ENCODE measurements around the gene PSME1.
"Not testable (repeated sequence)": the region's sequence is repeated elsewhere in the genome, so short reads cannot be mapped to it uniquely, and the experiment has no call there.

The PSME1 gene

GRCh38 chr14:24098229-24098926, 37.6 kb upstream of the PSME1 start:
- TF ChIP-seq CTCF (IDR thresholded peaks at IDR 0.05; ENCODE audit: low read length, missing control alignments), result no peak
- DNase-seq (ENCODE audit: low read depth), result no peak
- H3K4me3 ChIP-seq (replicated peaks; ENCODE audit: low read depth, low read length), result no peak overlapping the region

- TF ChIP-seq CTCF (IDR thresholded peaks at IDR 0.05; ENCODE audit: low read length, missing control alignments), result no peak
- H3K4me3 ChIP-seq (replicated peaks; ENCODE audit: low read depth, low read length), result no peak overlapping the region
- DNase-seq (ENCODE audit: low read depth), result no peak
These were observed 36.8 kb upstream of the PSME1 start for GRCh38 chr14:24098927-24099813.

GRCh38 chr14:24100197-24100981, 35.6 kb upstream of the PSME1 start:
- no peak overlapping the region for H3K4me3 ChIP-seq (replicated peaks; ENCODE audit: low read depth, low read length)
- no peak for TF ChIP-seq CTCF (IDR thresholded peaks at IDR 0.05; ENCODE audit: low read length, missing control alignments)
- no peak for DNase-seq (ENCODE audit: low read depth)

GRCh38 chr14:24100982-24101494, 35.0 kb upstream of the PSME1 start:
- H3K4me3 ChIP-seq (replicated peaks; ENCODE audit: low read depth, low read length), result no peak overlapping the region
- TF ChIP-seq CTCF (IDR thresholded peaks at IDR 0.05; ENCODE audit: low read length, missing control alignments), result no peak
- no peak for DNase-seq (ENCODE audit: low read depth)

- no peak for TF ChIP-seq CTCF (IDR thresholded peaks at IDR 0.05; ENCODE audit: low read length, missing control alignments)
- no peak overlapping the region for H3K4me3 ChIP-seq (replicated peaks; ENCODE audit: low read depth, low read length)
- no peak for DNase-seq (ENCODE audit: low read depth)
These were observed 33.5 kb upstream of the PSME1 start for GRCh38 chr14:24102357-24103048.

- TF ChIP-seq CTCF (IDR thresholded peaks at IDR 0.05; ENCODE audit: low read length, missing control alignments), result no peak
- no peak for DNase-seq (ENCODE audit: low read depth)
- H3K4me3 ChIP-seq (replicated peaks; ENCODE audit: low read depth, low read length), result no peak overlapping the region
These were observed 32.5 kb upstream of the PSME1 start for GRCh38 chr14:24103451-24103850.

GRCh38 chr14:24105609-24106239, 30.3 kb upstream of the PSME1 start:
- DNase-seq (ENCODE audit: low read depth); H3K4me3 ChIP-seq (replicated peaks; ENCODE audit: low read depth, low read length): not testable (repeated sequence)

All from fibroblast of pulmonary artery (primary cell).